Prostate gland (tissue), 2 donors: ENCODE results near the gene UQCC3.

Experiments
- POLR2A ChIP-seq: fragments of 450-650 bp; IDR thresholded peaks from one replicate; pipeline ENCODE4 v1.6.1; 2016; ENCODE audit warnings: antibody characterized with exemption, mild to moderate bottlenecking
- POLR2AphosphoS5 ChIP-seq: sonication (generic); formaldehyde crosslinking; IDR thresholded peaks from one replicate; pipeline ENCODE4 v1.6.1; 2017; ENCODE audit warnings: antibody characterized with exemption
- TF ChIP-seq, protein P1 (sequence below), 4 experiments: fragments of 200-600 bp in 2 of 4; fragments of 450-650 bp in 2 of 4; sonication (generic) in 2 of 4; IDR thresholded peaks; 1 replicate in 3 of 4; 2 replicates in 1 of 4; pipeline ENCODE4 v1.5.1; 2016 to 2019; ENCODE audit warnings: antibody characterized with exemption in 4 of 4, mild to moderate bottlenecking in 2 of 4, moderate library complexity in 2 of 4

DNA sequence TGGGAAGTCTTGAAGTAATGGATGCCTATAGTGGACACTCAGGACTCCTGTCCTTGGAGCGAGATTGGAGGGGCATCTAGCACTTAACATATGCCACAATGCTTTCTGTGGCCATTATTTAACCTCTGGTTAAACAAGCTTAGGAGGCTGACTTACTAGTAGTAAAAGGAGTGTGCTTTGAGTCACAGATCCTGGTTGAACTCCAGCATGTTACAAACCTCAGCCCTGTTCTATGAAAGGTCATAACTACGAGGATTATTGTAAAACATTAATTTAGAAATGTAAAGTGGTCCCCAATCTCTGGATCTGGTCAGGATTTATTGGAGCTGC, 1.7 kb downstream of the UQCC3 start:
- TF ChIP-seq, protein P1, sequence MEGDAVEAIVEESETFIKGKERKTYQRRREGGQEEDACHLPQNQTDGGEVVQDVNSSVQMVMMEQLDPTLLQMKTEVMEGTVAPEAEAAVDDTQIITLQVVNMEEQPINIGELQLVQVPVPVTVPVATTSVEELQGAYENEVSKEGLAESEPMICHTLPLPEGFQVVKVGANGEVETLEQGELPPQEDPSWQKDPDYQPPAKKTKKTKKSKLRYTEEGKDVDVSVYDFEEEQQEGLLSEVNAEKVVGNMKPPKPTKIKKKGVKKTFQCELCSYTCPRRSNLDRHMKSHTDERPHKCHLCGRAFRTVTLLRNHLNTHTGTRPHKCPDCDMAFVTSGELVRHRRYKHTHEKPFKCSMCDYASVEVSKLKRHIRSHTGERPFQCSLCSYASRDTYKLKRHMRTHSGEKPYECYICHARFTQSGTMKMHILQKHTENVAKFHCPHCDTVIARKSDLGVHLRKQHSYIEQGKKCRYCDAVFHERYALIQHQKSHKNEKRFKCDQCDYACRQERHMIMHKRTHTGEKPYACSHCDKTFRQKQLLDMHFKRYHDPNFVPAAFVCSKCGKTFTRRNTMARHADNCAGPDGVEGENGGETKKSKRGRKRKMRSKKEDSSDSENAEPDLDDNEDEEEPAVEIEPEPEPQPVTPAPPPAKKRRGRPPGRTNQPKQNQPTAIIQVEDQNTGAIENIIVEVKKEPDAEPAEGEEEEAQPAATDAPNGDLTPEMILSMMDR (IDR thresholded peaks at IDR 0.05) = no peak
- no peak for TF ChIP-seq POLR2A
- TF ChIP-seq POLR2AphosphoS5 = no peak
